Upper lobe of left lung (tissue), 4 donors: Measurements from ENCODE around the gene OR5B21.
A peak's percentile ranks its signal among the peaks of the same experiment; 100 is the strongest.

ENCODE experiments used
- EP300 ChIP-seq, 4 donors: sonication (generic); formaldehyde crosslinking; IDR thresholded peaks; one replicate each; pipeline ENCODE4 v1.5.1; 2017; ENCODE audit warnings: antibody characterized with exemption in 4 of 4, control low read depth in 2 of 4
- POLR2A ChIP-seq, 4 donors: fragments of 450-650 bp; IDR thresholded peaks; one replicate each; pipeline ENCODE4 v1.5.1; 2016 to 2017; ENCODE audit warnings: antibody characterized with exemption in 4 of 4, mild to moderate bottlenecking in 2 of 4
- POLR2AphosphoS5 ChIP-seq, 2 donors: sonication (generic); formaldehyde crosslinking; IDR thresholded peaks; one replicate each; pipeline ENCODE4 v1.5.1; 2017; ENCODE audit warnings: antibody characterized with exemption in 2 of 2
- TF ChIP-seq, protein P1 (sequence below), 6 experiments: fragments of 450-650 bp in 4 of 6; fragments of 200-600 bp in 2 of 6; sonication (generic) in 2 of 6; IDR thresholded peaks; one replicate each; pipeline ENCODE4 v1.5.1; 2016 to 2019; ENCODE audit warnings: antibody characterized with exemption in 6 of 6

DNA sequence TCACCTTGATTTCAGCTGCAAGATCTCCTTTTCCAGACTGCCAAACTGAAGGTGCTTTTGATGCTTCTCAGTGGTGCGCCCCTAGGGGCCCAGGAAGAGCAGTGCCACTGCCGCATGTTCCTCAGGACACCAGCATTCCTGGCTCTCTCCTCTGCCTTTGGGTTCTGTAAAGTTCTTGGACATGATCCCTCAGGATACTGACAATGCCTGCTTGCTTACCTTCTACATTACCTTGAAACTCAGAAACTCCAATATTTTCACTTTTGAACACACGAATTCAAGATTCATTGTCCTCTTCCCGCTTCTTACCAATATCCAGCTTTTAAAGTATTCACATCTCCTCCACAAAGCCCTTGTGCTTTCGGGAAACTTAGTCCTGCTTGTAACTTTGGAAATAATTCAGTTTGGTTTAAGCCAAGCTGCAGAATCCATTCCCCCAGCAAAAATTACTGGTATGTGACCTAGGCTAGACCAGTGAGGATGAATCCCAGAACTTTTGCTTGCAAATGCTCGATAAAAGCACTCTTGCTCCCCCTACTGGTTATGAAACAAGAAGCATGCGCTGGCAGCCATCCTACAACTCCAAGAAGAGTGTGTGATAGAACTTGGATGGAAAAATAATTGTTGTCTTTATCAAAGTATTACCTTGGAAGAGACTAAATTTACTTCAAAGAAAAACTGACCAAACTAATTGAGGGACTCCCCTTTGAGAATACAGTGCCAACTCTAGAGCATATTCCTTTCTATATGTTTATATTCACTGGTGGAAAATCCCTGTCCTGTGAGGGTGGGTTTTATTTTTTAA lies 16.5 kb upstream of the OR5B21 start:
- TF ChIP-seq, protein P1, sequence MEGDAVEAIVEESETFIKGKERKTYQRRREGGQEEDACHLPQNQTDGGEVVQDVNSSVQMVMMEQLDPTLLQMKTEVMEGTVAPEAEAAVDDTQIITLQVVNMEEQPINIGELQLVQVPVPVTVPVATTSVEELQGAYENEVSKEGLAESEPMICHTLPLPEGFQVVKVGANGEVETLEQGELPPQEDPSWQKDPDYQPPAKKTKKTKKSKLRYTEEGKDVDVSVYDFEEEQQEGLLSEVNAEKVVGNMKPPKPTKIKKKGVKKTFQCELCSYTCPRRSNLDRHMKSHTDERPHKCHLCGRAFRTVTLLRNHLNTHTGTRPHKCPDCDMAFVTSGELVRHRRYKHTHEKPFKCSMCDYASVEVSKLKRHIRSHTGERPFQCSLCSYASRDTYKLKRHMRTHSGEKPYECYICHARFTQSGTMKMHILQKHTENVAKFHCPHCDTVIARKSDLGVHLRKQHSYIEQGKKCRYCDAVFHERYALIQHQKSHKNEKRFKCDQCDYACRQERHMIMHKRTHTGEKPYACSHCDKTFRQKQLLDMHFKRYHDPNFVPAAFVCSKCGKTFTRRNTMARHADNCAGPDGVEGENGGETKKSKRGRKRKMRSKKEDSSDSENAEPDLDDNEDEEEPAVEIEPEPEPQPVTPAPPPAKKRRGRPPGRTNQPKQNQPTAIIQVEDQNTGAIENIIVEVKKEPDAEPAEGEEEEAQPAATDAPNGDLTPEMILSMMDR (IDR thresholded peaks at IDR 0.05), result peak; percentile 34 to 68 (median 66)
- TF ChIP-seq POLR2A (IDR thresholded peaks at IDR 0.05) (no peak), POLR2AphosphoS5 (IDR thresholded peaks at IDR 0.05) (no peak), EP300 (IDR thresholded peaks at IDR 0.05) (no peak)
